H1 (cell line): ENCODE data around the gene FBXW5. TPM values are rescaled to one million over a fixed set of nuclear protein-coding genes. Genes with fewer than 3 reads are reported as not detected.

Experiments
- CTCF ChIA-PET: fragments of 300-600 bp; sonication (Branson Sonifier 250); formaldehyde crosslinking; loops from one replicate; lab custom pipeline; 2021; ENCODE audit not compliant: partially characterized antibody; lab: Charles Lee
- POLR2A ChIA-PET: fragments of 300-600 bp; sonication (Branson Sonifier 250); formaldehyde crosslinking; loops from one replicate; lab custom pipeline; 2021; ENCODE audit warnings: inconsistent platforms; ENCODE audit not compliant: partially characterized antibody; lab: Charles Lee
- DNase-seq, 2 experiments: peaks; one replicate each; pipeline versions ENCODE4 v3.0.0 to v3.0.0-alpha.2; 2010 to 2022; ENCODE audit warnings: low spot score in 2 of 2, low read depth in 1 of 2, mixed read lengths in 1 of 2
- FAIRE-seq: peaks from 2 replicates; lab custom pipeline; 2011; peaks lifted over from hg19 to GRCh38; lab: Jason Lieb, UNC
- H2AFZ ChIP-seq: 2 replicates; pipeline ENCODE4 v1.8.1; 2012; ENCODE audit warnings: low read length, inconsistent platforms
- H2AK5ac ChIP-seq: 2 replicates; pipeline ENCODE4 v1.6.1; 2013; ENCODE audit warnings: low read depth, low read length
- H2BK120ac ChIP-seq: replicated peaks from 2 replicates; pipeline ENCODE3; 2013; ENCODE audit warnings: low read depth, low read length, inconsistent platforms
- H2BK12ac ChIP-seq: 2 replicates; pipeline ENCODE4 v1.6.1; 2013; ENCODE audit warnings: low read depth, low read length
- H2BK15ac ChIP-seq: 2 replicates; pipeline ENCODE4 v1.6.1; 2013; ENCODE audit warnings: low read length
- H2BK20ac ChIP-seq: 2 replicates; pipeline ENCODE4 v1.6.1; 2013; ENCODE audit warnings: low read length
- H2BK5ac ChIP-seq: 2 replicates; pipeline ENCODE4 v1.6.1; 2013; ENCODE audit warnings: low read depth, low read length
- H3K14ac ChIP-seq: 2 replicates; pipeline ENCODE4 v1.6.1; 2013; ENCODE audit warnings: inconsistent platforms; ENCODE audit not compliant: insufficient read length
- H3K18ac ChIP-seq: 2 replicates; pipeline ENCODE4 v1.6.1; 2013; ENCODE audit warnings: low read length; ENCODE audit errors: extremely low read depth
- H3K23ac ChIP-seq: 2 replicates; pipeline ENCODE4 v1.6.1; 2013; ENCODE audit warnings: inconsistent platforms; ENCODE audit not compliant: insufficient read length
- H3K23me2 ChIP-seq: 2 replicates; pipeline ENCODE4 v1.6.1; 2013; ENCODE audit warnings: low read depth, low read length
- H3K27ac ChIP-seq: 2 replicates; pipeline ENCODE4 v1.6.1; 2011; ENCODE audit warnings: low read depth, low read length, inconsistent platforms
- H3K27me3 ChIP-seq, 4 experiments: replicated peaks in 1 of 4; 1 replicate in 1 of 4; 2 replicates in 3 of 4; pipeline versions ENCODE4 v1.6.1 to v1.8.1; 2011 to 2013; ENCODE audit warnings: low read length in 3 of 4, mild to moderate bottlenecking in 3 of 4, inconsistent platforms in 2 of 4, mixed read lengths in 2 of 4, moderate library complexity in 1 of 4; ENCODE audit not compliant: control insufficient read depth in 3 of 4, insufficient read depth in 3 of 4; ENCODE audit errors: extremely low read depth in 1 of 4
- H3K36me3 ChIP-seq, 4 experiments: 2 replicates each; pipeline versions ENCODE4 v1.6.1 to v1.8.1; 2011 to 2013; ENCODE audit warnings: mild to moderate bottlenecking in 4 of 4, low read length in 3 of 4, moderate library complexity in 2 of 4, control low read depth in 1 of 4, inconsistent platforms in 1 of 4; ENCODE audit not compliant: insufficient read depth in 4 of 4, control insufficient read depth in 2 of 4
- H3K4ac ChIP-seq: replicated peaks from 2 replicates; pipeline ENCODE3; 2013; ENCODE audit warnings: low read length, low read depth, mixed read lengths, inconsistent platforms; ENCODE audit not compliant: insufficient read length
- H3K4me1 ChIP-seq, 4 experiments: replicated peaks in 1 of 4; 1 replicate in 1 of 4; 2 replicates in 3 of 4; pipeline versions ENCODE4 v1.6.1 to v1.8.1; 2011 to 2013; ENCODE audit warnings: low read length in 3 of 4, inconsistent platforms in 2 of 4, mixed read lengths in 1 of 4; ENCODE audit not compliant: insufficient read depth in 4 of 4, control insufficient read depth in 3 of 4
- H3K4me2 ChIP-seq, 2 experiments: 2 replicates each; pipeline versions ENCODE4 v1.6.1 to v1.8.1; 2011 to 2013; ENCODE audit warnings: low read depth in 2 of 2, low read length in 2 of 2, control low read depth in 1 of 2, inconsistent platforms in 1 of 2, mild to moderate bottlenecking in 1 of 2; ENCODE audit not compliant: insufficient read depth in 1 of 2
- H3K4me3 ChIP-seq, 4 experiments: fragments of 200-600, 300-600 bp in 1 of 4; sonication (generic), shearing (Covaris generic), sonication (Bioruptor Twin) in 1 of 4; 2 replicates each; pipeline versions ENCODE4 v1.5.1 to v1.8.1; 2011 to 2016; ENCODE audit warnings: low read length in 4 of 4, low read depth in 3 of 4, control low read depth in 2 of 4, inconsistent platforms in 2 of 4, mild to moderate bottlenecking in 2 of 4, mixed read lengths in 1 of 4, moderate library complexity in 1 of 4; ENCODE audit not compliant: insufficient read depth in 2 of 4; ENCODE audit errors: extremely low read depth in 1 of 4
- H3K56ac ChIP-seq: replicated peaks from 2 replicates; pipeline ENCODE3; 2013; ENCODE audit warnings: low read depth, mild to moderate bottlenecking, mixed read lengths, low read length, inconsistent platforms; ENCODE audit not compliant: insufficient read length
- H3K79me1 ChIP-seq: 2 replicates; pipeline ENCODE4 v1.6.1; 2013; ENCODE audit warnings: low read depth, low read length, control low read depth
- H3K79me2 ChIP-seq, 2 experiments: 2 replicates each; pipeline versions ENCODE4 v1.6.1 to v1.8.1; 2012 to 2013; ENCODE audit warnings: low read length in 2 of 2, mild to moderate bottlenecking in 2 of 2, inconsistent platforms in 1 of 2; ENCODE audit not compliant: insufficient read depth in 2 of 2, control insufficient read depth in 1 of 2
- H3K9ac ChIP-seq, 4 experiments: replicated peaks in 1 of 4; 1 replicate in 1 of 4; 2 replicates in 3 of 4; pipeline versions ENCODE4 v1.6.1 to v1.8.1; 2011 to 2013; ENCODE audit warnings: low read depth in 3 of 4, low read length in 3 of 4, control low read depth in 2 of 4, mild to moderate bottlenecking in 2 of 4, moderate library complexity in 2 of 4, inconsistent platforms in 1 of 4; ENCODE audit errors: extremely low read depth in 1 of 4
- H3K9me3 ChIP-seq, 2 experiments: 2 replicates each; pipeline versions ENCODE4 v1.6.1 to v1.8.1; 2012 to 2013; ENCODE audit warnings: mild to moderate bottlenecking in 2 of 2, moderate library complexity in 2 of 2, control low read depth in 1 of 2, inconsistent platforms in 1 of 2, low read depth in 1 of 2, low read length in 1 of 2, mixed read lengths in 1 of 2; ENCODE audit not compliant: insufficient read depth in 2 of 2
- H4K20me1 ChIP-seq, 2 experiments: replicated peaks in 1 of 2; 2 replicates each; pipeline versions ENCODE3 to v1.8.1; 2011 to 2013; ENCODE audit warnings: inconsistent platforms in 2 of 2, low read length in 2 of 2, mild to moderate bottlenecking in 1 of 2; ENCODE audit not compliant: insufficient read depth in 2 of 2, control insufficient read depth in 1 of 2
- H4K5ac ChIP-seq: 2 replicates; pipeline ENCODE4 v1.6.1; 2013; ENCODE audit warnings: low read length, low read depth, mixed read lengths, inconsistent platforms; ENCODE audit not compliant: insufficient read length
- H4K8ac ChIP-seq: 2 replicates; pipeline ENCODE4 v1.8.0; 2013; ENCODE audit warnings: mild to moderate bottlenecking, moderate library complexity, low read length, inconsistent platforms; ENCODE audit not compliant: insufficient read depth; ENCODE audit errors: extremely low read depth
- H4K91ac ChIP-seq: replicated peaks from 2 replicates; pipeline ENCODE3; 2013; ENCODE audit warnings: low read length, mixed read lengths, inconsistent platforms; ENCODE audit not compliant: insufficient read length
- CHD2 ChIP-seq: IDR thresholded peaks from 2 replicates; pipeline ENCODE4 v1.6.1; 2012; ENCODE audit warnings: low read length, improper control_type of control experiment
- EZH2 ChIP-seq: fragments of 200-600 bp; sonication (generic); IDR thresholded peaks from 2 replicates; pipeline ENCODE4 v1.7.1; 2012; ENCODE audit warnings: low read depth, mild to moderate bottlenecking, moderate library complexity, low read length, inconsistent platforms; ENCODE audit not compliant: severe bottlenecking
- TAF7 ChIP-seq: optimal IDR thresholded peaks from 2 replicates; pipeline ENCODE3; 2011; ENCODE audit warnings: low read depth, mild to moderate bottlenecking, inconsistent platforms, low read length, moderate library complexity, borderline replicate concordance
- TEAD4 ChIP-seq: IDR thresholded peaks from 2 replicates; pipeline ENCODE4 v1.6.1; 2012; ENCODE audit warnings: low read depth, low read length, inconsistent platforms, mixed read lengths
- WGBS, 2 experiments: shearing (Covaris generic) in 1 of 2; methylation state at CpG; one replicate each; pipeline versions ENCODE4 v1.1.6 to v1.1.7; 2013 to 2015; ENCODE audit warnings: low lambda C conversion rate in 2 of 2, mixed read lengths in 2 of 2, inconsistent platforms in 1 of 2, low coverage in 1 of 2, missing lambda C conversion rate in 1 of 2; ENCODE audit not compliant: insufficient replicate concordance in 2 of 2, insufficient coverage in 1 of 2, insufficient read length in 1 of 2; ENCODE audit errors: extremely low coverage in 1 of 2, missing lambda C conversion rate in 1 of 2; 5-methylcytosine and 5-hydroxymethylcytosine counted together
- polyA plus RNA-seq, 7 experiments: library from polyadenylated mRNA; depleted of rRNA in 3 of 7; stranded (reverse) in 5 of 7; unstranded in 2 of 7; fragments of >200 nt in 5 of 7; fragments of 200-250 nt in 2 of 7; gene quantifications; 1 replicate in 5 of 7; 2 replicates in 1 of 7; 4 replicates in 1 of 7; pipeline versions ENCODE4 v1.2.1 to v1.2.3, GENCODE V29; 2011 to 2013; ENCODE audit warnings: missing spikeins in 2 of 7, mixed read lengths in 2 of 7
- total RNA-seq: library from RNA; stranded (reverse); fragmentation: NEBNext Ultra II Directional; extraction: Animal tissue kit (Norgen Biotek cat#: 25700); gene quantifications from 2 replicates; pipeline ENCODE4 v1.2.1, GENCODE V29; 2021
- TF ChIP-seq, protein P1 (sequence below): IDR thresholded peaks from 2 replicates; pipeline ENCODE4 v1.6.1; 2011; ENCODE audit warnings: low read length, improper control_type of control experiment

FBXW5 gene
- total and polyA plus RNA-seq, 2 of the 8 experiments (the other 6 are each of a cell fraction or from before 2014, with no cell fraction given) = 49.0 to 71.0 TPM

DNA sequence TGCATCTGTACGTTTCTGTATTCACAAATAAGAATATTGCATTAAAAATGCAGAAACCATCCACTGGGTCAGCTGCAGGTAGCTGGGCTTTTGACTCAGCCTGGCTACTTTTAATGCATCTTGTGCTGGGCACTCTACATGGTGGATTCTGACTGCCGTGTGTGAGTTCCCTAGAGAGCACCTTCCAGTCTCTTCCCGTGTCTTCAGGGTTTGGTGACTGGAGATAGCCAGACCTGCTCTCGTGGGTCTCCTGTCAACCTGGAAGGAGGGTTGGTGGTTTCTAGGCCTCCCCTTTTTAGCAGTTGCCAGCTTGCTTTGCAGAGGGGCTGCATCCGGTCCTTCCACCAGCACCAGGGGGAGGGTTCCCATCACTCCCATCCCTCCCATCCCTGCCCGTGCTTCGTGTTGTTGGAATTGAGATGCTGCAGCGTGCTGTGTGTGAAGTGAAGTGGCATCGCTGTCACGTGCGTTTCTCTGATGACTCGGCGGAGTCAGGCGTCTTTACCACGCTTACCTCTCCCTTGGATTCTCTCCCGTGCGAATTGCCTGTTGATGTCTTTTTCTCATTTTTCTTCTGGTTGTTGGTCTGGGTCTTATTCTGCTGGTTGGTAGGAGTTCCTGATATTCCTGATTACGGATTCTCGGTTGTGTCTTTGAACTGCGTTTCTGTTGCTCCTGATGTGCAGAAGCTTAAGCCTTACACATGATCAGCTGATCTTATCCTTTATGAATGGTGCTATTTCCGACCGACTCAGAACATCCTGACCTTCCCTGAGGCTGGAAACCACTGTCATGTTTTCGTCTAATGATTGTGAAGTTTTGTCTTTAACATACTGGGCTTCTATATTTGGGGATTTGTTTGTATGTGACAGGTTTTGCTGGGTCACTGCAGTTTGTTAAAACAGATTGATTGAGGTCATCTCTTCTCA, 16.9 kb downstream of the FBXW5 start:
- Histone ChIP-seq H3K23me2 (no peaks in the 10 kb centered on the region), H2BK15ac (no peak overlapping the region), H3K27ac (no peak overlapping the region), H3K36me3 (peaks cover 4 to 23% (median 17%) of the 10 kb centered on the region in 4 experiments; a peak in 7 of 8 replicates), H3K14ac (no peak overlapping the region), H3K18ac (no peak overlapping the region), H3K56ac (no peak overlapping the region), H2AK5ac (no peak overlapping the region), H4K91ac (no peak overlapping the region), H3K79me1 (peaks cover 2% of the 10 kb centered on the region; the same call in 1 of the 2 replicates), H3K4me2 (no peak overlapping the region), H4K5ac (no peak overlapping the region), H4K8ac (no peak overlapping the region), H3K9ac (no peak overlapping the region), H2BK20ac (no peak overlapping the region), H3K79me2 (no peaks in the 10 kb centered on the region; a peak in 1 of 4 replicates), H3K4me1 (no peaks in the 10 kb centered on the region), H3K9me3 (no peaks in the 10 kb centered on the region), H4K20me1 (peaks cover 0 to 12% of the 10 kb centered on the region in 2 experiments), H2BK5ac (no peak overlapping the region), H2BK120ac (no peak overlapping the region), H3K23ac (no peak overlapping the region), H3K4me3 (no peak overlapping the region), H2AFZ (no peak overlapping the region), H3K4ac (no peak overlapping the region), H2BK12ac (no peak overlapping the region), H3K27me3 (no peaks in the 10 kb centered on the region)
- FAIRE-seq (no peak), DNase-seq (no peak)
- CTCF ChIA-PET = interaction anchor here (0.6 to 4.3 kb wide), 5 partner anchors 8 to 84 kb away, joined by 3 to 16 read pairs (median 4); partner anchors contain the start of gene AJM1
- POLR2A ChIA-PET = interaction anchor here (0.8 to 1.8 kb wide), 4 partner anchors 11 to 68 kb away, joined by 3 to 5 read pairs (median 4); no protein-coding TSS in a partner anchor
- 82% methylated on average over 23 of the region's 23 CpGs; no CpG with 5 or more reads in 1 of the 2 experiments for WGBS, 2 experiments
- TF ChIP-seq TAF7 (no peak), TEAD4 (no peak), EZH2 (no peak), CHD2 (no peak)
- TF ChIP-seq, protein P1, sequence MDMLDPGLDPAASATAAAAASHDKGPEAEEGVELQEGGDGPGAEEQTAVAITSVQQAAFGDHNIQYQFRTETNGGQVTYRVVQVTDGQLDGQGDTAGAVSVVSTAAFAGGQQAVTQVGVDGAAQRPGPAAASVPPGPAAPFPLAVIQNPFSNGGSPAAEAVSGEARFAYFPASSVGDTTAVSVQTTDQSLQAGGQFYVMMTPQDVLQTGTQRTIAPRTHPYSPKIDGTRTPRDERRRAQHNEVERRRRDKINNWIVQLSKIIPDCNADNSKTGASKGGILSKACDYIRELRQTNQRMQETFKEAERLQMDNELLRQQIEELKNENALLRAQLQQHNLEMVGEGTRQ = no peak
